GF-D8 (cell line): ENCODE results near the gene GDNF.

Experiments
- DNase-seq: peaks from one replicate; lab custom pipeline; 2025; lab: John Stamatoyannopoulos, UW

The GDNF gene

DNA sequence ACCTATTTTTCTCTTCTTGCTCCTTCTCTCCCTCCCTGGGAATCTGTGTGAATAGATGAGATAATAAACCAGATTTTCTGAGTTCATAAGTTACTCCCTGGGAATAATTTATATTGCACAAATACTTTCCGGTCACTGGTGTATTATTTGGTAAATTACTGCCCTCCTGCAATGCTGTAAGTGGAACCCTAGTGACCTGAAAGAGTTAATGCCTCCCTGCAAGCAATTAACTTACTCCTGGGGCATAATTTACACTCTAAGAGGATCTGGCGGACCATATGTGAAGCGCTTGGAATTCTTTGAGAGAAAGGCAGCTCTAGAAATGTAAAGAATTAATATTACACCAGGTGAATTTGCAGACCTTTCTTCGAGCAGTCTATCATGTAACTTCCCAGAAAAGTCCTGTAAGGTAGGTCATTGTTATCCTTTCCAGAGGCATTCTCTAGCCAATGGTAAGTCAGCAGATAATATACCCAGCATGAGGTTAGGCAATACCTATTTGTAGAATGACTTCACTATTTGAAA is 7.0 kb upstream of the GDNF start:
- no peak for DNase-seq

- no peak for DNase-seq
These were observed 4.2 kb upstream of the GDNF start for GRCh38 chr5:37844009-37844408.

GRCh38 chr5:37842048-37842447 is 2.2 kb upstream of the GDNF start:
- DNase-seq: no peak

GRCh38 chr5:37841203-37841602 is 1.4 kb upstream of the GDNF start:
- DNase-seq: no peak

GRCh38 chr5:37840053-37841034 is 503 bp upstream of the GDNF start:
- DNase-seq: no peak

DNA sequence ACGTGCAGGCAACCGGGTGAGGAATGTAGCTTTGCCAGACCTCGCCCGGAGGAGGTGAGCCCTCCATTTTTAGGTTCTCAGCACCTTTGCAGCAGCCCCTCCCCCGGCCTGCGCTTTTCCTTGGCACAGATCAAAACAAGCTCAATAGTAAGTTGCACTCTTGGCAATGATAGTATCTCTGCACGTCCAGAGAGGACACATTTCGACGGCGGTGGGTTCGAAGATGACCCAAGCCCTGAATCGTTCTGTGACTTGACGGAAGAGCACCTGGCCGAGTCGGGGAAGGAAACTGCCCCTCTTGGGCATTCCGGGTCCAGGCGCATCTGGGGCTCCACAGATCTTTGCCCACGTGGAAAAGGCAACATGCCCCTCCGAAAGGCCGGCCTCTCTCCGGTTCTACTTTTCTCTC is 904 bp downstream of the GDNF start:
- DNase-seq: no peak

DNA sequence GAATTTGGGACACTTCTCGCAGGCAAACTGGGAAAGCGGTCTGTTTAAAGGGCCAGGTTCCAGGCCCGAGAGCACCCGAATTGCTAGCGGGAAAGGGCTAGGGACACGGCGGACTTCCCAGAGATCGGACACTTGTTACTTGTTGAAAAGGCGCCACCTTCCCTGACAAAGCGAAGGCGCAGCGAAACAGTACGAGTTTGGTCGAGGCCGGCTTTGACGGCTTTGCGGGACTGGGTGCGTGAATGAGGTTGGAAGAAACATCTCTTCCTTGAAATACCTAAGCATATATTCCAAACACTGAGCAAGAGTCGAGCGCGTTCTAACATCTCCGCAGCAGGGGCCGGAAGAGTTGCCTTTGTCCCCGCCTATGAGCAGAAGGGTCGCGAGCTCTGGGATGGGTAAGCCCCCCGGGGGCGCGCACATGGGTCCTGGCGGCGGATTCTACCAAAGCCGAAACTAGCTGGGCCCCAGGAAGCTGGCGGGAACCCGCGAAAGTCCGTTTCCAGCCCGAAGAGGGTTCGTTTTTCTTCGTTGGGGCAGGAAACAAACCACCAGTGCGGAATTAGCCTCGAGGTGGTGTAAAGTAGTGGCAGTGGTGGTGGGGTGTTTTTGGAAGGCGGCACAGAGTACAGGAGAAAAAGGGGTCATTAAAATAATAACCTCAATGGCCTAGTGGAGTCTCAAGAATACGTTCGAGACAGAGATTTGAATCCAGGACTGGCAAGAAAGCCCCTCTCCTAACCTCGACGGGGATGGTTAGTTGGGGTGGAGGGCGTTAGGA is 1.5 kb downstream of the GDNF start:
- DNase-seq: no peak

DNA sequence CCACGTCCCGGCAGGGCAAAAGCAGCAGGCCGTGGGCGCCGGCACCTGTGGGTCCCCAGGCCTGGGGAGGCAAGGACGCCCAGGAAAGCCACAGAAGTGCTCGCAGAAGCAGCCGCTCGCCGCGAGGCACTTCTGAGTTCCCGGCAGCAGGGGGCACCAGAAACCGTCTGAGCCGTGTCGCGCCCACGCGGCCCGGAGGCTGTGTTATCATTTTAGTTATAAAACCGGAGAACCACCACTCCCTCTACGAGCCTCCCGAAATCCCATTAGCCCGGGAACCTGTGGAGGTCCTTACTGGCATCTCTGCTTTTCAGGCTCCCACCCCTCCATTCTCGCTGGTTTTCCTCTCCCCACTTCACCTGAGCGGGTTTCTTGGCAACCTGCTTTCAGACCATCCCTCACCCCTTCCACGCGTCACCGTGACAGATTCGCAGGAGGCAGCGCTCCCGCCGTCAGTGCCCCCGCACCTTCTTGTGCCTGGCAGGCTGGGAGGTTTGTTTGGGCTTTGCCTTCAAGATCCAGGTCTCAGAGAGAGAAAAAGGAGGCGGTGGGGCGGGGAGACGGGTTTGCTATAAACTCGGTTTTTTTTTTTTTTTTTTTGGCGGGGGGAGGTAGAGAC is 2.3 kb downstream of the GDNF start:
- no peak for DNase-seq

DNA sequence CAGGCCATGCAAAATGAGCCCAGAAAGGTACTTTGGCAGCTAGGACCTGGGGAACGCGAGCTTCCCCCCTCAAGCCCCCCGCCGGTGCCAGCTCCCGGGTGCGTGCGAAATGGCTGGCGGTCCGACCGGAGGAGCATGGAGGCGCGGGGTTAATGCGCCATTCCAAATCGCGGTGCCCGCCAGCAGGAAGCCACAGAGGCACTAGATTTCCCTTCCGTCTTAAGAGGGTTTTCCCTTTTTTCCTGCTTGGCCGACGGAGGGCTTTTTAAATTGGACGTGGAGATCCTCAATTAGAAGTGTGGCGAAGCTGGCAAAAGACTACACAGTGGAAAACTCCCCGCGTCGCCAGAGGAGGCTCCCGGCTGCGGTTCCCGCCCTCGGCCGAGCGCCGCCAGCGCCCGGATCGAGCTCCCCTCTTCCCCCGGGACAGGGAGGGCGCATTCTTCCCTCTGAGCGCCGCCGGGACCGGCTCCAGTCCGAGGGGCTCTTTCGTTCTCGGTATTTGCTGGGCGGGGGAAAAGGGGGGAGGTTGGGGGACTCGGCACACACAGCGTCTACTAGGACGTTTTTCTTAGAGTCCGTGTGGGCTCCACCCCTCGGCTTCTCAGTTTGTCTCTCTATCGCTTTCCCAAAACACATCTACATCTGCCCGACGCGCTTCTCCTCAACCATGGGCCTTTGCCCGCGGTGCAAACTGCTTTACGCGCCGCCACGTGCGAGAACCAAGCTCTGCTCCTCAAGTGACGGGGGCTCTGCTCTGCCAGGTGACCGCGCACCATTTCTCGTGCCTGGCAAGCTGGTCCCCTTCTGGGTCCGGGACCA is 3.0 kb downstream of the GDNF start:
- no peak for DNase-seq

DNA sequence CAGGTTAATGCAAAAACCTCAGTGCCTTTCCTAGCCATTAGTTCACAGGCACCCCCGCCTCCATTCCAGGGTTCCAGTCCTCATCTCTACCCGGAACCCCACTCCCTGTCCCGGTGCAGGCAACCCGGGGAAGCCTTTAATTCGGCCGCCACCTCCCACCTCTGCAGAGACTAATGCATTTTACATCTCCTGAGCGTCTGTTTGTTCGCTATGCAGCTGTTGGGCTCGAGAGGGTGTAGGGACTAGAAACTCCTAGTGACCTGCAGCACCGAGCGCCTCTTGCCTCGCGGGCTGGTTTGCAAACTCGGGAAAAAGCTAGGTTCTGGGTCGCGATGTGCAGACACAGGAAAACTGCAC is 3.6 kb downstream of the GDNF start:
- no peak for DNase-seq

GRCh38 chr5:37835380-37835973 is 4.4 kb downstream of the GDNF start:
- no peak for DNase-seq

GRCh38 chr5:37834542-37835379 is 5.1 kb downstream of the GDNF start:
- no peak for DNase-seq

DNA sequence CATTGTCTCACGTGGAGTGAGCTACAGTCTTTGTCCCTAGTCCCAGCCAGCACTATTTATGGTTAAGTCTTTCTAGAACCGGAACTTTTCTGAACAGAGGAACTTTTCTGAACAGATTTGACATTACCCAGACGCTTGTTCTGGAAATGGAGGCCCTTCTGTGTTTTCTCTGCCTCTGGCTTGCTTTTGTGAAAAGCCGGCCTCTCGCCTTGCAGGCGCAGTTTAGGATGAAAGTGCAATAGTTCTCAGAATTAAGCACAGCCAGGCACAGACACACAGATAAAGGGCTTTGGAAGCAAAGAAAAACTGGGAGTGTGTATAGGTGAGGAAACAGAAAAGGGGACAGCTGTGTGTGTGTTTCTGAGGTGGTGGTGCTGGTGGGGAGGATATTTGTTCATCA is 5.9 kb downstream of the GDNF start:
- no peak for DNase-seq

DNA sequence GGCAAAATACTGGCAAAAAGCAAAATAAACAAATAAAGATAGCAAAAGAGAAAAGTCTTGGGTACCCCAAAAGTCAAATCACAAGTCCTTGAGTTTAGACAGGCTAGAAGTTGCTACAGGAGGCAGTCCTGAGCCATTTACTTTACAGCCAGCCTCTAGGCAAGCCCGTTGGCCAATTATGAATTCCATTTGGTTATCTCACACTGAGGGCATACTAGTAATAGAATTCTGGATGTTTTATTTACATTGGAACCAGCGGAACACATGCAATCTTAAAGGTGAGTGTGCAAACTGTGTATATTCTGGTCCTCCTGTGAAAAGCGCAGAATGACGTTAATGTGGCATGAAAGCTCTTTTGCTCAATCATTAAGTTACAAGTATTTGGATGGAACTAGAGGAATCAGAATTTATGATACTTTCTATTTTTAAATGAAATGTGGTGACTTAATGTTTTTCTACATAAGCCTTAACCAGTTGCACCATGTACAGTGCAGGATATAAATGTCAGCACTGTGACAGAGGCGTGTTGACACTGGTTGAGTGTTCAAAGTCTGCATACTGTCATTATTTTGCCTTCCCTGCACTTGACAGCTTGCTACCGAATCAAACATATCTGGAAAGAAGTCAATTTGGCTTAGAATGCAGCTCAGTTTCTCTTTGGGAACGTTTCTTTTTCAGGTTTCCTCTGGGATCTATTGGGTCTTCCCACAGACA is 7.9 kb downstream of the GDNF start:
- DNase-seq: no peak

DNA sequence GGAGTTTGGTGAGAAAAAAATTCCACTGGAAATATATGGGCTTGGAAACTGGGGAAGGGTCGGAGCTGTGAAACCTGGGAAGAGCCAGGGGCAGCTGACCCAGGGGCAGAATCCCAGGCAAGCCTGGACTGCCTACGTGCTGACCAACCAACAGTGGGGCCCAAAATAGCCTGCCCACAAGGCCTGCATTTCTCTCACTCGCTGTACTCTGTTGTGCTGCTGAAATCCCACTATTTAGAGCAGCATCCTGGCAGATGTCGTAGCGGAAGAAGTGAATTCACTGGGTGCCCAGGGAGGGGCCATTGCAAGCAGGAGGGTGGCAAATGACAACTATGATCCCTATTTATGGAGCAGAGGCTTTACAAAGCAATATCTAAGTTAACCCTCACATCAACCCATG is 9.5 kb downstream of the GDNF start:
- DNase-seq: no peak

- no peak for DNase-seq
These were observed 14.4 kb downstream of the GDNF start for GRCh38 chr5:37825334-37825915.

DNA sequence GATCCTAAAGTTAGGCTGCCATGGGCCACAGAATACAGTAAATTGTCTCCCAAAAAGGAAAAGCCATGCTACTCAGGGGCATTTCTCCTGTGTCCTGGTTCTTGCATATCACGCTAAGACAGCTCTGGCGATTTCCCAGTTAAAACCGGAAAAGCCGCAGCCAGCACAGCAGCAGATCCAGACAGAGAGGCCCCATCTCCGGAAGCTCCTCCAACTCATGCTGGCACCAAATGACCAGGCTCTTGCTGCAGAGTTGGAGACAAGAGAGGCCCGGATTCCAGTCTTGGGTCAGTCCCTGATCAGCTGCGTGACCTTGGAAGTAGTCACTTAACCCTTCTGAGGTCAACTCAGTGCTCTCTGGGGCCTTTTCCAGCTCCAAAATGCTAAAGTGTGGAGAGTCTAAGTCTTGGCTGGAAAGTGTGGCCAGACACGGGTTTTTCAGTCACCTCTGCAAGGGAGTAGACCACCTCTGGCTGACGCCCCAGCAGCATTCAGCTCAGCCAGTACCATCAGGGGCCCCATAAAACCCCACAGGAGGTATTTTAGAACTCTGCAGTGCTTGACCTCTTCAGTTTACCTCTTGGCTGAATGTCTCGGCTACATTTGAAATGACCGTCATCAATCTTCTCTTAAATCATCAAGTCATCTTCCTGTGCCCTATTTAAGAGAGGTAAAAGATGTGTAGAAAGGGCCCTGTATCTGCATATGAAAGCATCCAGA is 16.2 kb downstream of the GDNF start:
- DNase-seq: no peak

- no peak for DNase-seq
These were observed 23.0 kb downstream of the GDNF start for GRCh38 chr5:37816883-37817282.

DNA sequence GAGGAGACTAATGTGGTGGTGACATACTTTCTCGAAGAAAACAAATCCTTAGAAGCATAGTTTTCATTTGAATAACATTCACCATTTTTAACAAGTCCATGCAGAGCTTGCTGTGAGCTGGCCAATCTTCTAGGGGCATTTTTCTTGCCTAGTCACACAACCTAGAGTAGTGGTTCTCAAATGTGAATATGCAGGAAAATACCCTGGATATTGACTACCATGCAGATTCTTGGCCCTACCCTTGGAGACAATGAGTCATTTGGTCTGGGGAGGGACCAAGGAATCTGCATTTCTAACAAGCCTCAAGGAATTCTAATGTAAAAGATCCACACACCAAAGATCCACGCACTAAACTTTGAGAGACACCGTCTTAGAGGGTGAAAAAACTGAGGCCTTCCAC is 23.5 kb downstream of the GDNF start:
- DNase-seq: no peak
